Measurements from ENCODE around the gene CBX3.

- TF ChIP-seq CTCF (IDR thresholded peaks at IDR 0.05; ENCODE audit: borderline replicate concordance, extremely low read depth, low read length, poor library complexity, severe bottlenecking): no peak
- TF ChIP-seq EZH2 (IDR thresholded peaks at IDR 0.05; ENCODE audit: borderline replicate concordance, low read depth, low read length, severe bottlenecking): no peak
These were observed 49.4 kb upstream of the CBX3 start, which contains the start of gene NFE2L3 for GRCh38 chr7:26151953-26152781.

Data from DND-41 (cell line).